NB4 (cell line): ENCODE measurements around the gene MSH4.

Experiments used
- MAX ChIP-seq: IDR thresholded peaks from 2 replicates; pipeline ENCODE4 v1.6.1; 2011; ENCODE audit warnings: low read depth, low read length
- POLR2A ChIP-seq: IDR thresholded peaks from 2 replicates; pipeline ENCODE4 v1.6.1; 2011; ENCODE audit warnings: mild to moderate bottlenecking; ENCODE audit not compliant: insufficient read length; ENCODE audit errors: extremely low read depth
- TF ChIP-seq, protein P1 (sequence below): IDR thresholded peaks from one replicate; pipeline ENCODE4 v1.5.1; 2012; ENCODE audit warnings: low read depth, low read length

DNA sequence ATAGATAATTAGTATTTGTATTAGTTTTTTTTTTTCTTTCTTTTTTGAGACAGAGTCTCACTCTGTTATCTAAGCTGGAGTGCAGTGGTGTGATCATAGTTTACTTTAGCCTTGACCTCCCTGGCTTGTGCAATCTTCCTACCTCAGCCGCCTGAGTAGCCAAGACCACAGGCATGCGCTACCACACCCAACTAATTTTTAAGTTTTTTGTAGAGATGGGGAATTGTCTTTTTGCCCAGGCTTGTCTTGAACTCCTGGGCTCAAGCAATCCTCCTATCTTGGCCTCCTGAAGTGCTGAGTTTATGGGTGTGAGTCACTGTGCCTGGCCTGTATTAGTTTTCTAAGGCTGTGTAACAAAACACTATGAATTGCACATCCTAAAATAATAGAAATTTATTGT lies 58.3 kb downstream of the MSH4 start:
- no peak for TF ChIP-seq MAX
- TF ChIP-seq POLR2A, result no peak
- TF ChIP-seq, protein P1, sequence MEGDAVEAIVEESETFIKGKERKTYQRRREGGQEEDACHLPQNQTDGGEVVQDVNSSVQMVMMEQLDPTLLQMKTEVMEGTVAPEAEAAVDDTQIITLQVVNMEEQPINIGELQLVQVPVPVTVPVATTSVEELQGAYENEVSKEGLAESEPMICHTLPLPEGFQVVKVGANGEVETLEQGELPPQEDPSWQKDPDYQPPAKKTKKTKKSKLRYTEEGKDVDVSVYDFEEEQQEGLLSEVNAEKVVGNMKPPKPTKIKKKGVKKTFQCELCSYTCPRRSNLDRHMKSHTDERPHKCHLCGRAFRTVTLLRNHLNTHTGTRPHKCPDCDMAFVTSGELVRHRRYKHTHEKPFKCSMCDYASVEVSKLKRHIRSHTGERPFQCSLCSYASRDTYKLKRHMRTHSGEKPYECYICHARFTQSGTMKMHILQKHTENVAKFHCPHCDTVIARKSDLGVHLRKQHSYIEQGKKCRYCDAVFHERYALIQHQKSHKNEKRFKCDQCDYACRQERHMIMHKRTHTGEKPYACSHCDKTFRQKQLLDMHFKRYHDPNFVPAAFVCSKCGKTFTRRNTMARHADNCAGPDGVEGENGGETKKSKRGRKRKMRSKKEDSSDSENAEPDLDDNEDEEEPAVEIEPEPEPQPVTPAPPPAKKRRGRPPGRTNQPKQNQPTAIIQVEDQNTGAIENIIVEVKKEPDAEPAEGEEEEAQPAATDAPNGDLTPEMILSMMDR, result no peak
